WTC11 (cell line): Measurements from ENCODE around the gene SLC39A7.

Experiments used
- CBFB ChIP-seq: sonication (generic); formaldehyde crosslinking; IDR thresholded peaks from 2 replicates; pipeline ENCODE4 v1.8.1; 2022; ENCODE audit warnings: mild to moderate bottlenecking, low read depth, missing genetic modification reagents
- ETV6 ChIP-seq: sonication (generic); formaldehyde crosslinking; IDR thresholded peaks from 2 replicates; pipeline ENCODE4 v1.8.1; 2022; ENCODE audit warnings: mild to moderate bottlenecking, missing genetic modification reagents
- GRHL2 ChIP-seq: fragments of 250-450 bp; sonication (Bioruptor Pico); IDR thresholded peaks from 2 replicates; pipeline ENCODE4 v1.8.0; 2022; ENCODE audit warnings: mild to moderate bottlenecking, moderate library complexity; ENCODE audit not compliant: insufficient replicate concordance, severe bottlenecking
- NR3C1 ChIP-seq: sonication (generic); formaldehyde crosslinking; conservative IDR thresholded peaks from 2 replicates; pipeline ENCODE4 v1.8.1; 2023; ENCODE audit warnings: low read depth, mild to moderate bottlenecking, missing genetic modification reagents
- ZNF138 ChIP-seq: sonication (generic); formaldehyde crosslinking; conservative IDR thresholded peaks from 2 replicates; pipeline ENCODE4 v1.8.1; 2022; ENCODE audit warnings: mild to moderate bottlenecking, moderate library complexity, missing genetic modification reagents
- TF ChIP-seq, protein P1 (sequence below): fragments of 200-600 bp; IDR thresholded peaks from 2 replicates; pipeline ENCODE4 v1.8.0; 2022; ENCODE audit warnings: antibody characterized with exemption
- TF ChIP-seq, protein P2 (sequence below): sonication (generic); formaldehyde crosslinking; IDR thresholded peaks from 2 replicates; pipeline ENCODE4 v1.8.1; 2023; ENCODE audit warnings: mild to moderate bottlenecking, missing genetic modification reagents, moderate library complexity
- TF ChIP-seq, protein P3 (sequence below): sonication (generic); formaldehyde crosslinking; IDR thresholded peaks from 2 replicates; pipeline ENCODE4 v1.8.0; 2022; ENCODE audit warnings: missing genetic modification reagents

DNA sequence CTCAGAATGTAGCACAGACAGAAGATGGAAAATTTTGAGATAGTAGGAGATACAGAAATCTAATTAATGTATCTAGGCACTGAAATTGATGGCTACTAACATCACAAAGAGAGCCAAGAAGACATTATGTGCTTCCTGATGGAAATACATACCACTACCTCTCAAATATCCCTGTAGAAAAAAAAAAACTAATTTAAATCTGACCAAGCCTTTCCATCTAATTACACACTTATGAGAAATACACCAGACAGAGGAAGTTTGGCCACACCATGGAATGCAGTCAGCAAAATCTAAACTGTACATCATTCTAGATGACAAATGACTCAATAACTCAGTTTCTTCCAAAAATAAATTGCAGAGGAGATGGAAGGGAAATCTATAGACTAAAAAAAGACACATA is 52.1 kb downstream of the SLC39A7 start:
- no peak for TF ChIP-seq ETV6 (CRISPR knock-in tag)
- TF ChIP-seq, protein P1, sequence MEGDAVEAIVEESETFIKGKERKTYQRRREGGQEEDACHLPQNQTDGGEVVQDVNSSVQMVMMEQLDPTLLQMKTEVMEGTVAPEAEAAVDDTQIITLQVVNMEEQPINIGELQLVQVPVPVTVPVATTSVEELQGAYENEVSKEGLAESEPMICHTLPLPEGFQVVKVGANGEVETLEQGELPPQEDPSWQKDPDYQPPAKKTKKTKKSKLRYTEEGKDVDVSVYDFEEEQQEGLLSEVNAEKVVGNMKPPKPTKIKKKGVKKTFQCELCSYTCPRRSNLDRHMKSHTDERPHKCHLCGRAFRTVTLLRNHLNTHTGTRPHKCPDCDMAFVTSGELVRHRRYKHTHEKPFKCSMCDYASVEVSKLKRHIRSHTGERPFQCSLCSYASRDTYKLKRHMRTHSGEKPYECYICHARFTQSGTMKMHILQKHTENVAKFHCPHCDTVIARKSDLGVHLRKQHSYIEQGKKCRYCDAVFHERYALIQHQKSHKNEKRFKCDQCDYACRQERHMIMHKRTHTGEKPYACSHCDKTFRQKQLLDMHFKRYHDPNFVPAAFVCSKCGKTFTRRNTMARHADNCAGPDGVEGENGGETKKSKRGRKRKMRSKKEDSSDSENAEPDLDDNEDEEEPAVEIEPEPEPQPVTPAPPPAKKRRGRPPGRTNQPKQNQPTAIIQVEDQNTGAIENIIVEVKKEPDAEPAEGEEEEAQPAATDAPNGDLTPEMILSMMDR: no peak
- no peak for TF ChIP-seq CBFB (CRISPR knock-in tag)
- no peak for TF ChIP-seq ZNF138
- TF ChIP-seq GRHL2: no peak
- no peak for TF ChIP-seq NR3C1 (CRISPR knock-in tag)
- TF ChIP-seq, protein P2, sequence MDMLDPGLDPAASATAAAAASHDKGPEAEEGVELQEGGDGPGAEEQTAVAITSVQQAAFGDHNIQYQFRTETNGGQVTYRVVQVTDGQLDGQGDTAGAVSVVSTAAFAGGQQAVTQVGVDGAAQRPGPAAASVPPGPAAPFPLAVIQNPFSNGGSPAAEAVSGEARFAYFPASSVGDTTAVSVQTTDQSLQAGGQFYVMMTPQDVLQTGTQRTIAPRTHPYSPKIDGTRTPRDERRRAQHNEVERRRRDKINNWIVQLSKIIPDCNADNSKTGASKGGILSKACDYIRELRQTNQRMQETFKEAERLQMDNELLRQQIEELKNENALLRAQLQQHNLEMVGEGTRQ (CRISPR knock-in tag): no peak
- TF ChIP-seq, protein P3, sequence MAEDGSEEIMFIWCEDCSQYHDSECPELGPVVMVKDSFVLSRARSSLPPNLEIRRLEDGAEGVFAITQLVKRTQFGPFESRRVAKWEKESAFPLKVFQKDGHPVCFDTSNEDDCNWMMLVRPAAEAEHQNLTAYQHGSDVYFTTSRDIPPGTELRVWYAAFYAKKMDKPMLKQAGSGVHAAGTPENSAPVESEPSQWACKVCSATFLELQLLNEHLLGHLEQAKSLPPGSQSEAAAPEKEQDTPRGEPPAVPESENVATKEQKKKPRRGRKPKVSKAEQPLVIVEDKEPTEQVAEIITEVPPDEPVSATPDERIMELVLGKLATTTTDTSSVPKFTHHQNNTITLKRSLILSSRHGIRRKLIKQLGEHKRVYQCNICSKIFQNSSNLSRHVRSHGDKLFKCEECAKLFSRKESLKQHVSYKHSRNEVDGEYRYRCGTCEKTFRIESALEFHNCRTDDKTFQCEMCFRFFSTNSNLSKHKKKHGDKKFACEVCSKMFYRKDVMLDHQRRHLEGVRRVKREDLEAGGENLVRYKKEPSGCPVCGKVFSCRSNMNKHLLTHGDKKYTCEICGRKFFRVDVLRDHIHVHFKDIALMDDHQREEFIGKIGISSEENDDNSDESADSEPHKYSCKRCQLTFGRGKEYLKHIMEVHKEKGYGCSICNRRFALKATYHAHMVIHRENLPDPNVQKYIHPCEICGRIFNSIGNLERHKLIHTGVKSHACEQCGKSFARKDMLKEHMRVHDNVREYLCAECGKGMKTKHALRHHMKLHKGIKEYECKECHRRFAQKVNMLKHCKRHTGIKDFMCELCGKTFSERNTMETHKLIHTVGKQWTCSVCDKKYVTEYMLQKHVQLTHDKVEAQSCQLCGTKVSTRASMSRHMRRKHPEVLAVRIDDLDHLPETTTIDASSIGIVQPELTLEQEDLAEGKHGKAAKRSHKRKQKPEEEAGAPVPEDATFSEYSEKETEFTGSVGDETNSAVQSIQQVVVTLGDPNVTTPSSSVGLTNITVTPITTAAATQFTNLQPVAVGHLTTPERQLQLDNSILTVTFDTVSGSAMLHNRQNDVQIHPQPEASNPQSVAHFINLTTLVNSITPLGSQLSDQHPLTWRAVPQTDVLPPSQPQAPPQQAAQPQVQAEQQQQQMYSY: no peak
